HG02642 (cell line): ENCODE results near the gene PLA2G2C.

Source experiments
- ATAC-seq: cut with Tn5 transposase; IDR thresholded peaks from one replicate; pipeline ENCODE4 v1.9.1; 2021; ENCODE audit warnings: mild to moderate bottlenecking; ENCODE audit not compliant: unreplicated experiment, poor library complexity

The PLA2G2C gene

DNA sequence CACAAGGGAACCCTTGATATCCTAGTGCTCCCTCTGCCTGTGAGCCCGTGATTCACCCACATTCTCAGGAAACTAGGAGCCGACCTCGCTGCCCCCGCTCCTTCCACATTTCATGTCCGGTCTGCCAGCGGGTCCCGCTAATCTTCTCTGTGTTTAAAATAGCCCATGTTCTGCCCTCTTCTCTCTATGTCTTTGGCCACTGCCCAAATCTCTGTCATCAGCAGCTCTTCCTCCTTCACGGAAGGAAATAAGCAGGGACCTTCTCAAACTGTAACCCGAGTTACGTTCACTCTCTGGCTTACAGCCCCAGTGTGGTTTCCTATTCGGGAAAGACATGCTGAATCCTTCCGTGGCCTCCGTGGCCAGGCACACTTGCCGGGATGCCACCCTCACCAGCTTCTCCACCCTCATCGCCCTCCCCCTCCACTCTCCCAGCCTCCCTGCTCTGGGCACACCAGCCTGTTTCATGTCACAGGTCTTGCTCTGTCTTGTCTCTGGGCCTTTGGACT lies 21.6 kb downstream of the PLA2G2C start:
- ATAC-seq, result no peak

DNA sequence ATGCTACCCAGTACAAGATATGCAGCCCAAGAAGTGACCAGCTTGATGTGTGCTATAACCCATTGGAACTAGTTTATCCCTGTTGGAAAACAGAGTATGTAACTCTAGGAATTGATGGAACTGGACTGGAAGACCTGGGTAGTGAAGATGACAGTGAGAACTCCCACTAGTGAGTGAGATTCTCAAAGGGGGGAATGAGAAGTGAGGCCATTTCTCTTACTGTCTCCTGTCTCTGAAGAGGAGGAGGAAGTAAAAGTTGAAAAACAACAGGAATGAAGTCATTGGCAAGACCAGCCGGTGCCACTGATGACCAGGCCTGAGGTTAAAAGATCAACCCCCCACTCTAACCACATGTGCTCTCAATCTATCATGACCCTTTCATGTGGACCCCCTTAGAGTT lies 26.3 kb downstream of the PLA2G2C start:
- no peak for ATAC-seq

DNA sequence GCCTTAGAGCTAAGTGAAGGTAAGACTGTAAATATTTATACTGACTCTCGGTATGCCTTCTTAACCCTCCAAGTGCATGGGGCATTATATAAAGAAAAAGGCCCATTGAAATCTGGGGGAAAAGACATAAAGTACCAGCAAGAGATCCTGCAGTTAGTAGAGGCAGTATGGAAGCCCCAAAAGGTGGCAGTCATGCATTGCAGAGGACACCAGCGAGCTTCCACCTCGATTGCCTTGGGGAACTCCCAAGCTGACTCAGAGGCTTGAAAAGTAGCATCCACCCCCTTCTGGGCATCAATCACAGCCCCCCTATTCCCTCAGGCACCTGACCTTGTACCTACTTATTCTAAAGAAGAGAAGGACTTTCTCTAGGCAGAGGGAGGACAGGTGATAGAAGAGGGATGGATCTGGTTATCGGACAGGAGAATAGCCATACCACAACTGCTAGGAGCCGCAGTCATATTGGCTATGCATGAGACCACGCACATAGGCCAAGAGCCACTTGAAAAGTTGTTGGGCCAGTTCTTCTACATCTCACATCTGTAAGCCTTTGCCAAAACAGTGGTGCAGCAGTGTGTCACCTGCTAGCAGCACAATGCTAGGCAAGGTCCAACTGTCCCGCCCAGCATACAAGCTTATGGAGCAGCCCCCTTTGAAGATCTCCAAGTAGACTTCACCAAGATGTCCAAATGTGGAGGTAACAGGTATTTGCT lies 27.8 kb downstream of the PLA2G2C start:
- no peak for ATAC-seq

DNA sequence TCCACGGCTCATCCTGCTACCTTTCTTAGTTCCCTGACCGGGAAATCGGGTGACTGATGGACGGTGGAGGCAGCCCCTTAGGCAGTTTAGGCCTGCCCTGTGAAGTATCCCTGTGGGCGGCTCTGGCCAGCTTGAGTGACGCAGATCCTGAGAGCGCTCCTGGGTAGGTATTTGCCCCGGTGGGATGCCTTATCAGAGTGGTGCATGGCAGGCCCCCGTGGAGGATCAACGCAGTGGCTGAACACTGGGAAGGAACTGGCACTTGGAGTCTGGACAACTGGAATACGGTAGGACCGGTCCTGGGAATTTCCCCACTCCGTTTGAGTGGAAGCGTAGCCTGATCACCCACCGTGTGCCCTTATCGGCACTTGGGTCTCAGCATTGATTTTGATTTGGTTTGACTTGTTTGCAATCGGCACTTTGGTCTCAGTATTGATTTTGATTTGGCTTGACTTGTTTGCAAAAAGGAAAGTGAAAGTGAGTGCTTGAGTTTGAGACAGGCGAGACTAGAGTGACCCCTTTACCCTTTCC lies 32.0 kb downstream of the PLA2G2C start:
- no peak for ATAC-seq

DNA sequence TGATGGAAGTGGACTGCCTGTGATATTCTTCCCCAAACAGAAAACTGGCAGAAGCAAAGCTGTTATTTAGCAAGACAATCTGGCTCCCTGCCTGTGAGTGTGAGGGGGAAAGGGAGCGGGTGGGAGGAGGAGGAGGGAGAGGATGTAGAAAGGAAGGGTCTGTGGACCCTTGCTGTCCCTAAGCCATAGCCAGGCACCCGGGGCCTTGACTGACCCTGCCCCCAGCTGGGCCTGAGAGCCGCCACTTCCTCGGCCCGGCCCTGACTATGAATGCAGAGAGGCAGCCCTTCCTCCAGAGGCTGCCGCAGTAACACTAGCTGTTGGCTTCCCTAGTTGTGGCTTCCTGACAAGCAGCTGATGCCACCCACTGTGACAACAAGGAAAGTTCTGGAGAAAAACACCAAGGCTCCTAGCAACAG lies 33.3 kb downstream of the PLA2G2C start:
- ATAC-seq, result no peak

DNA sequence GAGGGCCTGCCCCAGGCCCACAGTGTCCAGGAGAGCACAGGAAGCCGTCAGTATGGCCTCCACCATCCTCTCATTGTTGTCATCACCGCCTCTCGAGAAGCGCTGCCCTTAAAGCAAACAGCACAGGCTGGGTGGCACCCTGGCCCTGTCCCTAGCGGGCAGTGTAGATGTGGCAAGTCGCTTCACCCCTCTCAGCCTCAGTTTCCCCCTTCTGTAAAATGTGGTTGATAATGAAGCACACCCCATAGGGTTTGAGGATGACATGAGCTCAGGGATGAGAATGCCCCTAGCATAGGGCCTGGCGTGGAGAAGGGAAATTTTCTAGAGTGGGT lies 33.8 kb downstream of the PLA2G2C start:
- peak; percentile 13 for ATAC-seq

DNA sequence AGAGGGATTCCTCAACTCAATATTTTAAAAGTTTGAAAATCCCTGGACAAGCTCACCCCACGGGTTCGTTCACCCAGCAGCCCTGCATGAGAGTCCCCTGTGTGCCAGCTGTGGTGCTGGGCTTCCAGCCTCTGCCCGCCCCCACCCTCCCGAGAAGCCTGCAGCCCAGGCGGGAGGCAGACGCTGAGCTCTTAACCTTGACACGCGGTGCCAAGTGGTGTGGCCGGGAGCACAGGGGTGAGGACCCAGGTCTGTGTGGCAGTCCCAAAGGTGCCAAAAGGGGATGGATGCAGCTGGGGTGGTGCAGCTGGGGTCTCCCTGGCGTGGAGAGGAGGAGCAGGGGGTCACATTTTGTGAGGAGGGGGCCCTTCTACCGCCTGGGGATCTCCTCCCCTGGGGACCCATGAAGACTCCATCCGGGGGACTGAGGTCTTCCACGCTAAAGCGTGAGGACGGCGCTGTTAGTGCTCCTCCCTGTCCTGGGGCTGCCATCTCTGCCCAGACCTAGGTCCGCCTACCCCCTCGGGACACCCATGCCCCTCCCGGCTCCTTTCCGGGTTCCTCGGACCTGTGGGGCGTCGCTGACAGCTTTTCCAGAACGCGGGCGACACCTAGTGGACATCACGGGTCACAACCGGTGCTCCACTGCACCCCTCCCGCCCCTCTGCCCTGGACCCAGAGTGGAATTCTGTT lies 34.3 kb downstream of the PLA2G2C start:
- ATAC-seq, result peak; percentile 63

DNA sequence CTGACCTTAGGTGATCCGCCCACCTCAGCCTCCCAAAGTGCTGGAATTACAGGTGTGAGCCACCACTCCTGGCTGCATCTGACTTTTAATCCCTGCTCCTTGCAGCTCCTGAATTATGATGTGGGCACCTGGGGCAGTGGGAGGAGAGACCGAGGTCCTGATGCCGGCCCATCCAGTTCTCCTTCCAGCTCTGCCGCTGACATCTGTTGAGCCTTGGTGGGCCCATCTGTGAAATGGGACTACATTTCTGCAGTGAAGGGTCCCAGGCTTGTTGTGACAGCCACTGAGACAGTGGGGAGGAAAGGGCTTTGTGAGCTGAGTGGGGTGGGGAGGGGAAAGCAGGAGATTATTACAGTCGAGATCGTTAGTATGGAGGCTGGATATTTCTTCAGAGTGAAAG lies 35.3 kb downstream of the PLA2G2C start:
- no peak for ATAC-seq

DNA sequence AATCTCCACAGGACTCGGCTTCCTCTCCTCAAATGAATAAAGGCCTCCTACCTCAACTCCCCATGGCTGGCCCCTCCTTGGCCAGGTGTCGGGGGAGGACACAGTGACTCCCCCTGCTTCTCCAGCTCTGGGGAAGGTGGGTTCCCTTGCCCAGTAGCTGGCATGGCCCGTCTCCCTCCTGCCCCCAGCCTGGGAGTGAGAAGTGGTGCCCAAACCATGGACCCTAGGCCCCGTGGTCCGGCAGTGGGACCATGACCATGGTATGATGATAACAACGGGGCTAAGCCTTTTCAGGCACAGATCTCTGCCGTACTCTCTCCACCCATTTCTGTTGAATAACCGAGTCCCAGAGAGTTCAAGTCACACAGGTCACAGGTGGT lies 36.0 kb downstream of the PLA2G2C start:
- no peak for ATAC-seq

DNA sequence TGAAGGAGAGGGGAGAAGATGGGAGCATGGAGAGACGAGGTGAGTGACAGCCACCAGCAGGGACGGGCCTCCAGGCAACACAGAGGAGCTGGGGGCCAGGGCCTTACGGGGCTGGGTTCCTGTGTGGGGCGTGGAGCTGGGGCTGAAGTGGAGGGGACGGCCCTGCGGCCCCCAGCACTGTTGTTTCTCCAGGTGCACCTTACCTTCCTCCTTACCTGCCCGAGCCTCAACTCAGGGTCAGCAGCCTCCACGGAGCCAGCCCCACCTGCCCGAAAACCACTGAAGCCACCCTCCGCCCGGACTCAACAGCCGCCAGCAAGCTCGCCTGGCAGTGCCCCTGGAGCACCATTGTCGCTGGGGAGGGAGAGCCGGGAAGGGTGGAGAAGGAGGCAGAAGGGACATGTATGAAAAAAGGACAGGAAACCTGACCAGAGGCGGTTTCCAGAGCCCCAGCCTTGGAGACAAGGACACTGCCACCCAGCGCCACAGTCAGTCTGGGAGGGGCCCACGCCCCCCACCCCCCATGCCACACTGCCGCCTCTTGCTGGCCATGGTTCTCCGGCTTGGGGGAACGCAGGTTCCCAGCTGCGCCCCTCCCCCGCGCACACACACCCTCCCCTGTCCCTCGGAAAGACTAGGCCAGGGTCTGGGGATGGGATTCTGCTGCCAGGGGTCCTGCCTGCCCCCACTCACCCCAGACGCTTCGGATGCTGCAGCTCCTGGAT lies 36.6 kb downstream of the PLA2G2C start:
- no peak for ATAC-seq

DNA sequence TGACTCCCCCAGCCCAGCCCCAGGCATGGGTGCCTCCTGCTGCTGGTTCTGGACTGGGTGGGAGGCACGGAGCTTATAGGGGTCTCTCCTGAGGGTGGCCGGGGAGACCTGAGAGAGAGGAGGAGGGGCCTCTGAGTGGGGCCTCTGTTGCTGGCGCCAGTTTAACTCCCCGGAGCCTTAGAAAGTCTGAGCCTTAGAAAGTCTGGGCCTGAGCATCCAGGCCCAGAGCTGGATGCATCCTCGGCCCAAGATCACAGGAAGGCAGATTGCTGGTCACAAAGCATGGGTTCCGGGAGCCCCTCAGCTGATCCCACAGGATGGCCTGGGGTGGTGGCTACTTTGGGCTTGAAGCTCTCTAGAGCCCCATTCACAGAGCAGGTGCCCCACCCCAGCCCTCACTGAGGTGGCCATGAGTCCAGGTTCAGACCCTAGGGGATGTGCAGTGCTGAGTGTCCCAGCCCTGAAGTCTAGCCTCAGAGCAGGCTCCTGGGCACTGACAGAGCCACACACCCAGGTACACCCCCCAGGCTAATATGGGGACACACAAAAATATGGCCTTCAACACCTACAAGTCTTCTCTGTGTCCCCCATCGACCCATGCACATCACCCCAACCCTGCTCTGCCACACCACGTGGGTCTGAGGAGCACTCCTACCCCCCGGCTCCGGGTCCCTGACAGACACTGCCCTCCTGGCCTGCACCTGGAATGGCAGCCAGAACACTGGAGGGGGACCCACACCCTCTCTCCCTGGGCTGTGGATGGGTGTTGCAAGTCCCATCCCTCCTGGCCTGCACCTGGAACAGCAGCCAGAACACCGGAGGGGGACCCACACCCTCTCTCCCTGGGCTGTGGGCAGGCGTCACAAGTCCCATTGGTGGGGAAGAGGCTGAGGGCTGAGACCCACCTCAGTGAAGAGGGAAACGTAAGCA lies 37.5 kb downstream of the PLA2G2C start:
- no peak for ATAC-seq

DNA sequence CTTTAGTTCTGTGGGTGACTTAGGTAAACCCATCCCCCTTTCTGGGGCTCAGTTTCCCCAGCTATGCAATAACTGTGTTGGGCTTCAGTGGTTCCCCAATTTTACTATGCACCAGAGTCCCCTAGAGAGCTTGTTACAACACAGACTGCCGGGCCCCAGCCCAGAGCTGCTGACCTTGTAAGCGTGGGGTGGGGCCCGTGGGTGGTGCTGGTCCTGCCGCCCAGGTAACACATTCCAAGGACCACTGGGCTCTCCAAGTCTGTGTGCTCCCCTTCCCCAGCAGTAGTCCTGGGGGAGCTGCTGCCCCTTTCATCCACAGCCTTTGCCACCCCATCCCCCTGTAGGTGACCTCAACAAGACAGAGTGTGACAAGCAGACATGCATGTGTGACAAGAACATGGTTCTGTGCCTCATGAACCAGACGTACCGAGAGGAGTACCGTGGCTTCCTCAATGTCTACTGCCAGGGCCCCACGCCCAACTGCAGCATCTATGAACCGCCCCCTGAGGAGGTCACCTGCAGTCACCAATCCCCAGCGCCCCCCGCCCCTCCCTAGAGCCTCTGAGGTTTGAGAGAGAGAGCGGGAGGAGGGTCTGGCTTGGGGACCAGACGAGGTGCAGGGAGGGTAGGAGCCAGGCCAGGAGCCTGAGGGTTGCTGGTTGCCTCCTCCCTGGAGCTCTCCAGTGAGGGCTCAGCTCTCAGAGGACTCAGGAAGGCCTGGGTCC lies 38.3 kb downstream of the PLA2G2C start:
- ATAC-seq, result no peak

DNA sequence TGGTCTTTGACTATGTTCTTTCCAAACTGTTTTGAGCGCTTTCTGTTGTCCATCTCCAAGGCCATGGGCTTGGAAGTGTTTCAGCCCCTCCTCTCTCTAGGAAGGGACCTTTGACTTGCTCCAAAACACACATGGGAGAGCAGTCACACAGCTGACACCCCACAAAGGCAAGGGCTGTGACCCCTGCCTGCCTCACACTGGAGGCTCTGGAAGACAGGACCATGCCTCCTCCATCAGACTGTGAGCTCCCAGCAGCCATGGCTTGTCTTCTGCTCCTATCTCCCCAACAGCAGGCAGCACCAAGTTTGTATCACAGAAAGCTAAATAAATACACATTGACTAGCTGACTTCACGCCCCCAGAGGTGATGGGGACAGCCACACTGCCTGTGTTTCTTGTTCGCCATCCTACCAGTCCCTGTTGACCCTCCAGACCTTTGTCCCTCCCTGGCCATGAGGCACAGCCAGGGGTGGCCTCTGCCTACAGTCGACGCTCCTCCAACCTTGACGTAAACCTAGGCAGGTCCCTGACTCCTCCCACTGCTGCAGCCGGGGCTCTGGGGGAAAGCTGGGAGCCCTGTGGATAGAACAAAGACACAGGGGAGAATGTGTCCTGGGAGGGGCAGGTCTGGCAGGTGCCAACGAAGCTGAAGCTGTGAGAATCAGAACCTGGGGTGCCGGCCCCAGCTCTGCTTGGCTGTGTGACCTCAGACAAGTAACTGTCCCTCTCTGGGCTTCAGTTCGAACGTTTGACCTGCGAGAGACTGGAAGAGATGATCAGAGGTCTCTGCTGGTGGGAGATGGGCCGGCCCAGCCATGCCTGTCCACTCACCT lies 42.4 kb downstream of the PLA2G2C start:
- no peak for ATAC-seq

DNA sequence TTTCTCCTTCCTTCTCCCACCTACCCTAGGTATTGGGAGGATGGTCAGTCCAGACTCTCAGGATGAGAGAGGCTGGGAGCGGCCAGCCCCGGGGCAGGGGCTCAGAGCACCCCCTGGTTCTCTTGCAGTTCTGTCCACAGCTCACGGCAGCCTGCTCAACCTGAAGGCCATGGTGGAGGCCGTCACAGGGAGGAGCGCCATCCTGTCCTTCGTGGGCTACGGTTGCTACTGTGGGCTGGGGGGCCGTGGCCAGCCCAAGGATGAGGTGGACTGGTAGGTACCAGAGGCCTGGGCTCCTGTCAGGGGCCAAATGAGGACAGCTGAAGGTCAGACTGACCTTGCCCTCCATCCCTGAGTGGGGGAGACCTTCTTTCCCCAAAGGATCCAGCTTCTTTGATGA lies 43.0 kb downstream of the PLA2G2C start:
- ATAC-seq, result no peak

DNA sequence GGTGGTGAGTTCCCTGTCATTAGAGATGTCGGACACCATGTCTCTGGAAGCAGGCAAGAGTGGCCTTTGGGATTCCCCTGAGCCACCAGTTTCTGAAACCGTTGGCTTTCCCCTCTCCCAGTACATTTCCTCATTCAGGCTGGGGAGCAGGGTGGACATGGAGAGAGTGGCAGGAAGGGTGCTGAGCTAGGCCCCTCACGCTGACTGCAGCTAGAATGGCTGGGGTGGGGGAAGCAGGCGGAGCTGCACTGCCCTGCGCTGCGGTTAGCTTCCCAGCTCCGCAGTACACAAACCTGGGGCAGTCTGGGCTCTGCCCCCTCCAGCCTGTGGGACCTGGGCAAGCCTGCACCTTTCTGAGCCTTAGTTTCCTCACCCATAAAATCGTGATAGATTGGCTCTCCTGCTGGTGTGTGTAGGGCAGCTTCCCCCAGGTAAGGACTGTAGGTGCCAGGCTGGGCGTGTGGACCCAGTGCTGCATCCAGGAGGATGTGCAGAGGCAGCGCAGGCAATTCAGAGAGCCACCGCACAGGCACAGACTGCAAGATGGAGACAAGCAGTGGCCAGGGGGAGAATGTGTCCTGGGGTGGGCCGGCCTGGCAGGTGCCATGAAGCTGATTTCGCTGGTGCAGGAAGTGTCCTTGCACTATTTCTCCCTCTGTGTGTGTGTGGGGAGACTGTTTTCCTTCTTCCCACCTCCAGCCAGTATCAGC lies 44.2 kb downstream of the PLA2G2C start:
- ATAC-seq, result no peak

DNA sequence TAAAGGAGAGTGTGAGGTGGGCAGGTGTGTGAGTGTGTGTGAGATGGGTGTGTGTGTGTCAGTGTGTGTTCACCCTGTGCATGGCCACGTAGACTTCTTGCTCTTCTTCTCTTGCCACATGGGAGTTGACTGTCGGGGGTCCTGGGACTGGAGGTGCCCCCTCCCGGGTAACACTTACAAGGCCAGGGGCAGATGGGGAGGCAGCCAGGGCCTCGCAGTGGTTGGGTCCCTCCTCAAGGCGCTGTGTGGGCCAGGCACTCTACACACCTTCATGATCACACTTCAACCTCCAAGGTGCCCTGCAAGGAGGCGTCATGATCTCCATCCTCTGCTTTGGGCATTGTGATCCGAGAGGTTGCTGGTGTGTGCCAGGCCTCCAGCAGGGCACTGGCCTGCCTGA lies 44.9 kb downstream of the PLA2G2C start:
- no peak for ATAC-seq

DNA sequence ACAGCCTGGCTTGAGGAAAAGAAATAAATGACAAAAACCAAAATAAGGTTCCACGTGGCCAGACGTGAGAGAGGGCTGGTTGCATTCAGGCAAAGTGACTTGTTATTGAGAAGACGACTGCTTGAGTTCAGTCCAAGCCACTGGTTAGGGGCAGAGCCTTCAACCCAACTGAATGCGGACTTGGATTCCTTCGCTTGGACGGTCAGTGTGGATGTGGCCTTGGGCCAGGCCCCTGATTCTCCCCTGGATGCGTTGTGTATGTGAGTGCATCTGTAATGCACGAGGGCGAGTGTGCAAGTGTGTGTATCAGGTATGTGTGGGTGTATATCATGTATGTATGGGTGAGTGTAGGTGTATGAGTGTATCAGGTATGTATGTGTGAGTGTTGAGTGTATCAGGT lies 45.3 kb downstream of the PLA2G2C start:
- no peak for ATAC-seq
